ENCODE measurements around the gene RETREG1.

DNA sequence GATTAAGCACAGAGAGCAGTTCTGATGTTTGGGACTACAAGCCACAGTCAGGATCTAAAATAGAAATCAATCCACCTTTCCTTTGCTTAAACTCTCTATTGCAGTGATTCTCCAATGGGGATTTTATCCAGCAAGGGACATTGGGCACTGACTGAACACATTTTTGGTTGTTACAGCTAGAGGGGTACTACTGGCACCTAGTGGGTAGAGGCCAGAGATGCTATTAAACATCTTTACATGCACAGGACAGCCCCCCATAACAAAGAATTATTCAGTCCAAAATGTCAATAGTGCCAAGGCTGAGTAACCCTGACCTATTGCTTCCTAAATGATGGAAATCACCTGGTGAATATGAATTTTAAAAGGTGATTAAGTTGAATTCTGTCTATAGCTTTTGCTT, 163.2 kb downstream of the RETREG1 start:
- TF ChIP-seq, protein P1, sequence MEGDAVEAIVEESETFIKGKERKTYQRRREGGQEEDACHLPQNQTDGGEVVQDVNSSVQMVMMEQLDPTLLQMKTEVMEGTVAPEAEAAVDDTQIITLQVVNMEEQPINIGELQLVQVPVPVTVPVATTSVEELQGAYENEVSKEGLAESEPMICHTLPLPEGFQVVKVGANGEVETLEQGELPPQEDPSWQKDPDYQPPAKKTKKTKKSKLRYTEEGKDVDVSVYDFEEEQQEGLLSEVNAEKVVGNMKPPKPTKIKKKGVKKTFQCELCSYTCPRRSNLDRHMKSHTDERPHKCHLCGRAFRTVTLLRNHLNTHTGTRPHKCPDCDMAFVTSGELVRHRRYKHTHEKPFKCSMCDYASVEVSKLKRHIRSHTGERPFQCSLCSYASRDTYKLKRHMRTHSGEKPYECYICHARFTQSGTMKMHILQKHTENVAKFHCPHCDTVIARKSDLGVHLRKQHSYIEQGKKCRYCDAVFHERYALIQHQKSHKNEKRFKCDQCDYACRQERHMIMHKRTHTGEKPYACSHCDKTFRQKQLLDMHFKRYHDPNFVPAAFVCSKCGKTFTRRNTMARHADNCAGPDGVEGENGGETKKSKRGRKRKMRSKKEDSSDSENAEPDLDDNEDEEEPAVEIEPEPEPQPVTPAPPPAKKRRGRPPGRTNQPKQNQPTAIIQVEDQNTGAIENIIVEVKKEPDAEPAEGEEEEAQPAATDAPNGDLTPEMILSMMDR (IDR thresholded peaks at IDR 0.05; ENCODE audit: low read length), result no peak
- TF ChIP-seq EZH2phosphoT487 (IDR thresholded peaks at IDR 0.05; ENCODE audit: low read length), result no peak
- no peak for TF ChIP-seq EZH2 (optimal IDR thresholded peaks at IDR 0.05; ENCODE audit: low read depth, low read length)
